ENCODE measurements around the gene SLC2A9. TPM values are rescaled to one million over a fixed set of nuclear protein-coding genes. Genes with fewer than 3 reads are reported as not detected.

SLC2A9 gene
- total and polyA plus RNA-seq, 2 of the 13 experiments (the other 11 are each of a cell fraction or from before 2014, with no cell fraction given), result 36.2 to 42.3 TPM

GRCh38 chr4:10019521-10020051 lies 1.7 kb downstream of the SLC2A9 start (continued):
- peak; percentile 92 for TF ChIP-seq ZNF687 (CRISPR knock-in tag; IDR thresholded peaks at IDR 0.05)
- no peak for TF ChIP-seq ZNF275 (CRISPR knock-in tag; IDR thresholded peaks at IDR 0.05; ENCODE audit: borderline replicate concordance)
- 0 out of 2 replicates have a peak, but pooled peaks have one; percentile 32 for TF ChIP-seq ZSCAN25 (CRISPR knock-in tag; IDR thresholded peaks at IDR 0.05)
- TF ChIP-seq AKAP8 (CRISPR knock-in tag; IDR thresholded peaks at IDR 0.05), result peak; percentile 50; the same call in 1 of the 2 replicates
- 0 out of 2 replicates have a peak, but pooled peaks have one; percentile 48 for TF ChIP-seq ARHGAP35 (CRISPR knock-in tag; IDR thresholded peaks at IDR 0.05; ENCODE audit: borderline replicate concordance)
- no peak for TF ChIP-seq ZNF496 (CRISPR knock-in tag; IDR thresholded peaks at IDR 0.05; ENCODE audit: insufficient replicate concordance)
- no peak for TF ChIP-seq DDIT3 (CRISPR knock-in tag; IDR thresholded peaks at IDR 0.05)

Measured in HepG2 (cell line).